ENCODE data around the gene ROM1. TPM values are rescaled to one million over a fixed set of nuclear protein-coding genes. Genes with fewer than 3 reads are reported as not detected.
"Not testable (repeated sequence)": the region's sequence is repeated elsewhere in the genome, so short reads cannot be mapped to it uniquely, and the experiment has no call there.

ROM1 gene
- total and polyA plus RNA-seq, 2 donors from 2014 or later: 7.9 to 11.1 TPM

DNA sequence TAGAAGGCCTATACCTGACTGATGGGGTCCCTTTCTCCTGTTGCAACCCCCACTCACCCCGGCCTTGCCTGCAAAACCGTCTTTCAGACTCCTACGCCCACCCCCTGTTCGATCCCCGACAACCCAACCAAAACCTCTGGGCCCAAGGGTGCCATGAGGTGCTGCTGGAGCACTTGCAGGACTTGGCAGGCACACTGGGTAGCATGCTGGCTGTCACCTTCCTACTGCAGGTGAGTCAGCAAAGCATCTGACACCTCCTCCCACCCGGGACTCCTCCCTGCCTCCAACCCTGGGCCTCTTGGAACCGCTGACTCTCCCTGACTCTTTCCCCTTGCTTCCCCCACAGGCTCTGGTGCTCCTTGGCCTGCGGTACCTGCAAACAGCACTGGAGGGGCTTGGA lies 1.2 kb downstream of the ROM1 start:
- no peak for FAIRE-seq
- TF ChIP-seq, protein P1, sequence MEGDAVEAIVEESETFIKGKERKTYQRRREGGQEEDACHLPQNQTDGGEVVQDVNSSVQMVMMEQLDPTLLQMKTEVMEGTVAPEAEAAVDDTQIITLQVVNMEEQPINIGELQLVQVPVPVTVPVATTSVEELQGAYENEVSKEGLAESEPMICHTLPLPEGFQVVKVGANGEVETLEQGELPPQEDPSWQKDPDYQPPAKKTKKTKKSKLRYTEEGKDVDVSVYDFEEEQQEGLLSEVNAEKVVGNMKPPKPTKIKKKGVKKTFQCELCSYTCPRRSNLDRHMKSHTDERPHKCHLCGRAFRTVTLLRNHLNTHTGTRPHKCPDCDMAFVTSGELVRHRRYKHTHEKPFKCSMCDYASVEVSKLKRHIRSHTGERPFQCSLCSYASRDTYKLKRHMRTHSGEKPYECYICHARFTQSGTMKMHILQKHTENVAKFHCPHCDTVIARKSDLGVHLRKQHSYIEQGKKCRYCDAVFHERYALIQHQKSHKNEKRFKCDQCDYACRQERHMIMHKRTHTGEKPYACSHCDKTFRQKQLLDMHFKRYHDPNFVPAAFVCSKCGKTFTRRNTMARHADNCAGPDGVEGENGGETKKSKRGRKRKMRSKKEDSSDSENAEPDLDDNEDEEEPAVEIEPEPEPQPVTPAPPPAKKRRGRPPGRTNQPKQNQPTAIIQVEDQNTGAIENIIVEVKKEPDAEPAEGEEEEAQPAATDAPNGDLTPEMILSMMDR (IDR thresholded peaks at IDR 0.05; ENCODE audit: borderline replicate concordance, extremely low read depth, insufficient read depth): no peak
- DNase-seq: peak in 1 of 5 donors; percentile 77
- H3K36me3 ChIP-seq (ENCODE audit: control insufficient read depth in 2 of 3, insufficient read depth in 3 of 3, low read length in 3 of 3): peaks cover 2 to 9% (median 3%) of the 10 kb centered on the region in 3 donors
- peaks cover 0 to 26% (median 4%) of the 10 kb centered on the region in 3 donors for H3K4me1 ChIP-seq (ENCODE audit: control insufficient read depth in 2 of 3, insufficient read depth in 2 of 3, low read depth in 1 of 3, low read length in 3 of 3)
- no peak overlapping the region for H3K4me3 ChIP-seq (ENCODE audit: low read length in 3 of 3)
- H3K9ac ChIP-seq (ENCODE audit: low read length in 3 of 3): no peak overlapping the region
- no peaks in the 10 kb centered on the region for H3K9me3 ChIP-seq (ENCODE audit: control insufficient read depth in 2 of 3, insufficient read depth in 1 of 3, low read length in 3 of 3)
- no peak overlapping the region for H3K27ac ChIP-seq (ENCODE audit: low read depth in 2 of 2, low read length in 2 of 2)
- intact Hi-C loops (cut with DNase I): no loop called here
- H3K27me3 ChIP-seq (ENCODE audit: control insufficient read depth, insufficient read depth, low read length): no peaks in the 10 kb centered on the region

DNA sequence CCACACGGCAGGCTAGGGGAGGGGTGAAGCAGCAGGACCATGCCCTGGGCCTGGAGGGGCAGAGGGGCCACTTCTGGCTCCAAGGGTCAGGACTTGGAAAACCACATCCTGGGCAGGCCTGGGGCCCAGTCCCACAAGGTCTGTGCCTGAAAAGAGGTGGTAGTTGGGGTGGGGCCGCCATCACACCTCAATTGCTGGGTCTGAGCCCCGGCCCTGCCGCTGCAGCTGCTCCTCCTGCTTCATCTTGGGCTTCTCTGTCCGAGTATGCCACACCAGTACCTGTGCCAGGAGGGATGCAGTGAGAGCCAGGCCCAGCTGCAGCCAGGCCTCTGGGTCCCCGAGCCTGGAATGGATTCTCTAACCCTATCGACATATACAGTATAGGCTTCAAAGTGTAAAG lies 2.5 kb downstream of the ROM1 start:
- H3K4me3 ChIP-seq (ENCODE audit: low read length in 3 of 3): no peak overlapping the region
- peaks cover 0 to 5% (median 0%) of the 10 kb centered on the region in 3 donors for H3K36me3 ChIP-seq (ENCODE audit: control insufficient read depth in 2 of 3, insufficient read depth in 3 of 3, low read length in 3 of 3)
- H3K27ac ChIP-seq (ENCODE audit: low read depth in 2 of 2, low read length in 2 of 2): no peak overlapping the region
- no peaks in the 10 kb centered on the region for H3K9me3 ChIP-seq (ENCODE audit: control insufficient read depth in 2 of 3, insufficient read depth in 1 of 3, low read length in 3 of 3)
- peaks cover 0 to 24% (median 7%) of the 10 kb centered on the region in 3 donors for H3K4me1 ChIP-seq (ENCODE audit: control insufficient read depth in 2 of 3, insufficient read depth in 2 of 3, low read depth in 1 of 3, low read length in 3 of 3)
- FAIRE-seq: no peak
- intact Hi-C loops (cut with DNase I): no loop called here
- H3K9ac ChIP-seq (ENCODE audit: low read length in 3 of 3): no peak overlapping the region
- TF ChIP-seq, protein P1 (IDR thresholded peaks at IDR 0.05; ENCODE audit: borderline replicate concordance, extremely low read depth, insufficient read depth): no peak
- no peaks in the 10 kb centered on the region for H3K27me3 ChIP-seq (ENCODE audit: control insufficient read depth, insufficient read depth, low read length)
- no peak for DNase-seq

DNA sequence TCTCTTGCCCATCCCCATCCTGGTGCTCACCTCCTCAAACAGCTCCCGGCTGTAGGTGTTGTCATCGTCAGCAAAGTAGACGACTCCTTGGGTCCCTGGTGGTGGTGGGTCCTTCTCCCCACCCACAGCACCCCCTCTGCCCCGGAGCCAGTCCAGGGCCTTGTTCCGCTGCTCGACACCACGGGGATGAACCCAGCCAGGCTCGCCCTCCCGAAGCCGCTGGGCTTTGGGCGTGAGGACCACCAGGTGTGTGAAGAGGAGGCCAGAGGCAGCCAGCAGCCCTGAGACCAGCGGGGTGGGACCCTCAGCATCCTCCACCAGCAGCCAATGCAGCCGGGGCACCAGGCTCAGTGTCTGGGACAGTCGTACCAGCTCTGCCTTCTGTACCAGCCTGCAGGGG lies 3.9 kb downstream of the ROM1 start:
- intact Hi-C loops (cut with DNase I); H3K9me3 ChIP-seq (ENCODE audit: control insufficient read depth in 2 of 3, insufficient read depth in 1 of 3, low read length in 3 of 3); H3K4me3 ChIP-seq (ENCODE audit: low read length in 3 of 3); H3K27me3 ChIP-seq (ENCODE audit: control insufficient read depth, insufficient read depth, low read length); DNase-seq; H3K27ac ChIP-seq (ENCODE audit: low read depth in 2 of 2, low read length in 2 of 2); H3K36me3 ChIP-seq (ENCODE audit: control insufficient read depth in 2 of 3, insufficient read depth in 3 of 3, low read length in 3 of 3); H3K9ac ChIP-seq (ENCODE audit: low read length in 3 of 3); FAIRE-seq: not testable (repeated sequence)
- H3K4me1 ChIP-seq (ENCODE audit: control insufficient read depth in 2 of 3, insufficient read depth in 2 of 3, low read depth in 1 of 3, low read length in 3 of 3): peaks cover 5 to 18% (median 10%) of the 10 kb centered on the region in 3 donors

DNA sequence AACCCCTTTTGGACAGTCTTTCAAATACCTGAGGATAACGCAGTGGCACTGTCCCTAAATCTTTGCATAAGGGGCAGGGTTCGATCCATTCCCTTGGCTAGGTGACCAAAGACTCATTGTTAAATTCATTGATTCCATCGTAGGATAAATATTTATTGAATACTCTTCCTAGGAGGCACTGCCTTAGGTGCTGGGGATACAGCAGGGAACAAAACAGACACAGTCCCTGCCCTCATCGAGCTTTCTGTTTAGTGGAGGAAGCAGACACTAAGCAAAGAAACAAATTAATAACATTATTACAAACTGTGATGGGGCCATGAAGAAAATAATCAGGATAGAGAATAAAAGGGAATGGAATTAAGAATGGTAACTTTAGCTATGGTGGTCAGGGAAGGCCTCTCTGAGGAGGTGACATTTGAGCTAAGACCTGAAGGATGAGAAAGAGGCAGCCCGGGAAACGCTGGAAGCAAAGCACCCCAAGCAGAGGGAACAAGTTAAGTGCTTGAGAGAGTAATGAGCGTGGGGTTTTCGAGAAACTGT lies 8.0 kb downstream of the ROM1 start:
- H3K27ac ChIP-seq (ENCODE audit: low read depth in 2 of 2, low read length in 2 of 2): peak overlapping the region; percentile 85 to 97
- FAIRE-seq (no peak), DNase-seq (no peak)
- peak overlapping the region; percentile 13 to 84 (median 78) for H3K9ac ChIP-seq (ENCODE audit: low read length in 3 of 3)
- TF ChIP-seq, protein P1 (IDR thresholded peaks at IDR 0.05; ENCODE audit: borderline replicate concordance, extremely low read depth, insufficient read depth): no peak
- H3K9me3 ChIP-seq (ENCODE audit: control insufficient read depth in 2 of 3, insufficient read depth in 1 of 3, low read length in 3 of 3): no peaks in the 10 kb centered on the region
- peak overlapping the region; percentile 71 to 92 (median 85) for H3K4me3 ChIP-seq (ENCODE audit: low read length in 3 of 3)
- peaks cover 5 to 14% (median 7%) of the 10 kb centered on the region in 3 donors for H3K4me1 ChIP-seq (ENCODE audit: control insufficient read depth in 2 of 3, insufficient read depth in 2 of 3, low read depth in 1 of 3, low read length in 3 of 3)
- no peaks in the 10 kb centered on the region for H3K27me3 ChIP-seq (ENCODE audit: control insufficient read depth, insufficient read depth, low read length)
- H3K36me3 ChIP-seq (ENCODE audit: control insufficient read depth in 2 of 3, insufficient read depth in 3 of 3, low read length in 3 of 3): peaks cover 0 to 18% (median 11%) of the 10 kb centered on the region in 3 donors
- intact Hi-C loops (cut with DNase I): no loop called here

Data from kidney (tissue), 14 donors.